GM18502 (cell line): Measurements from ENCODE around the gene TMEM167B.

Experiments
- ATAC-seq: cut with Tn5 transposase; IDR thresholded peaks from one replicate; pipeline ENCODE4 v1.9.1; 2021; ENCODE audit warnings: mild to moderate bottlenecking; ENCODE audit not compliant: unreplicated experiment, poor library complexity

The TMEM167B gene

DNA sequence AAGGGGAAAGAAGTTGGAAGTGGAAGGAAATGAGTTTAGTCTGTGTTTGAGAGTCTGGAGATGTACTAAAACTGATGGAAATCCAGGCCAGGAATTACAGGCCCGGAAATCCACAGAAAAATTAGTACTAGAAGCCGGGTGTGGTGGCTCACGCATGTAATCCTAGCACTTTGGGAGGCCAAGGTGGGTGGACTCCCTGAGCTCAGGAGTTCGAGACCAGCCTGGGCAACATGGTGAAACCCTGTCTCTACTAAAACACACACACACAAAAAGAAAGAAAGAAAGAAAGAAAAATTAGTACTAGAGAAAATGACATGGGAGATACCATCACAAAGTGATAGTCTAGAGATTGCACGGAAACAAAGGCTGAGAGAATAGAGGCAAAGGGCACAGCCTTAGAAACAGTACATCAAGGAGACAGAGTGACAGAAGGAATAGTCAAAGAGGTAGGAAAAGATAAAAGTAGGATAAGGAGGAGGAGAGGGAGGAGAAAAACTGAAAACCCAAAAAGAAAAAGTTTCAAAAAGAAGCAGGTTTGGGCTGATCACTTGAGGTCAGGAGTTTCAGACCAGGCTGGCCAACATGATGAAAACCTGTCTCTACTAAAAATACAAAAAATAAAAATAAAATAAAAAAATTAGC lies 10.0 kb upstream of the TMEM167B start:
- no peak for ATAC-seq

DNA sequence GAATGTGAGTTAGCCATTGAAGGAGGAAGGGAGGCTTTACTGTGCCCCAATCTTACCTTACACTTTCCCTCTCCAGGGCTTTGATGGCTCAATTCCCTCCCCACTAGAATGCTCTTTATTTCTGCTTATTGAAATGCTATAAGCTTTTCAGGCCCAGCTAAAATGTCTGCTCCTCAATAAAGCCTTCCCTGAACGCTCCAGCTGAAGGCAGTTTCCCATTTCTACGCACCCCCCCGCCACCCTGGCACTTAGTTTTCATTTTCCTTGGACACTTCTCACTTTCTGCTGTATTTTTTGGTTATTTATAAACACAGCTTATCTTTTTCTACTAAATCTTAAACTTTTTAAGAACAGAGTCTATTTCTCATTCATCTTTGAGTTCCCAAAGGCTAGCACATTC lies 7.1 kb upstream of the TMEM167B start:
- no peak for ATAC-seq

DNA sequence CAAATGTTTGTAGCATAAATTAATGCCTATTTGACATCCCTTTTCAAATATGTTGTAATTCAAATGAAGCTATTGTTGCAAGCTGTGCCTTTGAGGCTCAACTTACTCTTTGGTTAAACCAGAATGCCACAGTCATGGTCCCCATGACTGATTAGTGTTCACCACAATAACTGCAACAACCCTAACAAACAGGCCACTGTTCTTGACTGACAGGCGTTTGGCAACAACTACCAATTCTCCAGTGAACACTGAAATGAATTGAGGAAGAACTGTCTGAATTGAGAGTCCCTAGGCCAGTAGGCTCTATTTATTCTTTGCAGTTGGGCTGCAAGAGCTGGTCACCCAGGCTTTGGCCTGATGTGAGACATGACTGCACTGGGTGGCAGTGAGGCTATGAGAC lies 6.6 kb upstream of the TMEM167B start:
- no peak for ATAC-seq

DNA sequence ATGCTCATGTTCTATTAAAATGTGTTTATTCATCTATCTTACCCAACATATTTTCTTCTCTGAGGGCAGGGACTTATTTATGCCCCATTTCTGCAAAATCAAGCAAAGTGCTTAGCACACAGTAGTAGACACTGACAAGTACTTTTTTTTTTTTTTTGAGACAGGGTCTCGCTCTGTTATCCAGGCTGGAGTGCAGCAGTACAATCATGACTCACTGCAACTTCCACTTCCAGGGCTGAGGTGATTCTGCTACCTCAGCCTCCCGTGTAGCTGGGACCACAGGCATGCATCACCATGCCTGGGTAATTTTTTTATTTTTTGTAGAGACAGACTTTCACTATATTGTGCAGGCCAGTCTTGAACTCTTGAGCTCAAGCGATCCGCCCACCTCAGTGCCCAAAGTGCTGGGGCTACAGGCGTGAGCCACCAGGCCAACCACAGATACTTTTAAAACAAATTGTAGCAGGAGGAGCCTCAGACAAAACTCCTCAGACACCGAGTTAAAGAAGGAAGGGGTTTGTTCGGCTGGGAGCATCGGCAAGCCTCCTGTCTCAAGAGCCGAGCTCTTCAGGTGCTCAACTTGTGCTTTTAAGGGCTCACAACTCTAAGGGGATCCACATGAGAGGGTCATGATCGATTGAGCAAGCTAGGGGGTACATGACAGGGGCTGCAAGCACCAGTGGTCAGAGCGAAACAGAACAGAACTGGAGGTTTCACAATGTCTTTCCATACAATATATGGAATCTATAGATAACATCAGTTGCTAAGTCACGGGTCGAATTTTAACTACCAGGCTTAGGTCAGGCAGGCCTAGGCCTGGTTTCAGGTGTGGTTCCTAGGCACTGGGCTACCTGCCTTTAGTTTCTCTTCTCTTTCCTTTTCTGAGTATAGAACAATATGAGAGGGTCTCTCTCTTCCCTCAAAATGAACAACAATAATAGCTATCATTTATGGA lies 5.7 kb upstream of the TMEM167B start:
- no peak for ATAC-seq

DNA sequence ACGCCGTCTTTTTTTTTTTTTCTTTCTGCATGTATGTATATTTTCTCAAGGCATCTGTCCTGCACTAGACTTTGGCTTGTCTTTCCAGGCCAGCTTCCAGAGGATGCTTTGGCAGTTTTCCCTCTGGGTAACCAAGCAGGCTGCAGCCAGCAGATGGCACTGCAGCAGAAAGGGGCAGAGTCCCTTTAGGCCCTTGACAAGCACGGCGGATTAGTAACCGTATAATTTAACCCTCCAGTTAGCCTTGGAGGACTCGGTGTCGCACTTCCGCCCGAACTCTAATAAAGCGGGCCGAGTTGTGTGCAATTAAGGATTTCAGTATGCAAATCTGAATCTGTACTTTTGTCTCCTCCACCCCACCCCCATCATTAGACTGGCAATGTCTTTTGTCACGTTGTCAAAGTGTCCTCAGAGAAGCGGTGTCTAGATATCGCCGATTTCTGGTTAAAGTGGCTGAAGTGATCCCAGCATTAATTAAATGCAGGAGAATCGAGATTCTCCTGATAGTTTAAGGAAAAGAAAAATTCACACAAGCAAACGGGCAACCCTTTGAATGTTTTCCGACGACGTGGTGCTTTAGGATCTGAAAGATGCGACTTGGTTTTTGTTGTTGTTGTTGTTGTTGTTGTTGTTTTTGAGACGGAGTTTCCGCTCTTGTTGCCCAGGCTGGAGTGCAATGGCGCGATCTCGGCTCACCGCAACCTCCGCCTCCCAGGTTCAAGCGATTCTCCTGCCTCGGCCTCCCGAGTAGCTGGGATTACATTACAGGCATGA lies 1.1 kb upstream of the TMEM167B start:
- no peak for ATAC-seq

DNA sequence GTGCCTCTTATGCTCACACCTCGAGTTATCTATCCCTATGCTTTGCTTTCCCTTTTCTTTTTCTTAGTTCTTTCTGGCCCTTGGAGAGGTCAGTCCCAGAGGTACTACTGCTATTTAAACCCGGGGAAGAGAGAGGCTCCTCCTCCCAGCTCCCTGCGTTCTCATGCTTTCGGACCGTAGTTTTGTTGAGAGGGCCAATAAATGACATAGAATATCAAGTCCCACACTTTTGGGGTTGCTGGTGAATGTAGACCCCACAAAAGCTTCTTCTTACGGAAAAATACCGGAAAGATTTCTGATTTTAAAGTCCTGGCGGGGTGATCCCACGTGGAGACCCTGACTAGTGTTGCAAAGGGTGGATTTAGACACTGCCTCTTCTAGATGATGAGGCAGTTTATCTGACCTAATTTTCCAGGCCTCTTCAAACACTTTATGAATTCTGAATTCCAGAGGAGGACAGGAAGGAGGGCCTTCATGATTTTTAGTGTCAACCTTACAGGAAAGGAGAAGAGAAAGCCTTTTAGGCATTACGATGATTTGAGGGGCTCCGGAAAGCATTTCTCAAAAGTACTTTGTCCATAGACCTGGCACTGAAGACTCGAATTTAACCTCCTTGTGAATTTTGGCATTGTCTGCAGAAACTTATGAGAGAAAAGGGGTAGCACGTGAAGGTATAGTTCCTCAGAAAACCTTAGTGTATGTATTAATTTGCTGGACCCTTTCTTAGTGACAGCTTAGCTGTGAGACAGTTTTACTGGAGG lies 694 bp downstream of the TMEM167B start:
- ATAC-seq: peak; percentile 62

DNA sequence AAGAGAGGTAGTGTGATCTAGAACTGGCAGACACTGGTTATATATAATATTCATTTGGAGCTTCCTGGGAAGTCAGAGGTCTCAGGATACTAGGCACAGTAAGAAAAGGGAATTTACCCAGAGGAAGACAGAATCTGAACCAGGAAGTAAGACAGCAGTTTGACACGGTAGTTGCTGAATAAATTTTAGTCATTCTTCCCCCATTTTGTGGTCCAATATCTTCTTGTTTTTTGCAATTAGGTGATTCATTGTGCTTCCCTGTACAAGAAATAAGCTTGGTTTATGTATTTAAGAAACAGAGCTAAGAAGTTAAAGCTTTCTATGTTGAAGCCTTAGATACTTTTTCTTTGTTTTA lies 1.3 kb downstream of the TMEM167B start:
- no peak for ATAC-seq

DNA sequence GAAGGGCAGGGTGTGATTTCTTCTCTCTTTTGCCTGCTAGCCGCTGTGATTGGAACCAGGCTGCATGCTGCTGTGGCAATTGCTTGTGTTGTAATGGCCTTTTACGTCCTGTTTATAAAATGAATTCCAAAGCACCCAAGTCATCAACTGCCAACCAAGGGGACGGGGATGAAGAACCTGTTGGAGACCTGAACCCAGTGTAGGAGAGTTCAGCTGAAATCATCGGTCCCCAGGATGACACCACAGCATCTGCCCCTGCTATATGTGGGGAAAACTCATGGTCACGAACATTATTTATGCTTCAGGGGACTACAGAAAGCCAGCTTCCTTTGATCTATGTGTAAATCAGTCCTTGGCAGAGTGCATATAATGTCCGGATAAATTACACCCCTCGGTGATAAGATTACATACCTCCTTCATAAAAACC lies 3.8 kb downstream of the TMEM167B start:
- no peak for ATAC-seq

DNA sequence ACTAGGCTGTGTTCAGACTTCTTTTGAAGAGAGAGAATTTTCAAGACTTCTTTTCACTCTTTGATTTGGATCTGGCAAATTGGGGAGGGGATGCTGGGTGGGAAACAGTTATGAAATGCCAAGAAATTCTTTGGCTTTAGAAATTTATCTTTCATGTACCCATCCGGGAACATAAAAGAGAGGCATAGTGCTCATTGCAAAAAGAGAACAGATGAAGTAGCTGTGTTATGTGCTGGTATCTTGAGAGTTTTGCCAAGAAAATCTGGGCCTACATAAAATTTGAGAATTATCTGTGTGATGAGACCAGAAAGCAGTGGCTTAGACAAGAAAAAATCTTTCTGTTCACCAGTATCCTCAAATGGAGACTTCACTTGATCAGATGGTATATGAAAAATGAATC lies 4.3 kb downstream of the TMEM167B start:
- no peak for ATAC-seq

DNA sequence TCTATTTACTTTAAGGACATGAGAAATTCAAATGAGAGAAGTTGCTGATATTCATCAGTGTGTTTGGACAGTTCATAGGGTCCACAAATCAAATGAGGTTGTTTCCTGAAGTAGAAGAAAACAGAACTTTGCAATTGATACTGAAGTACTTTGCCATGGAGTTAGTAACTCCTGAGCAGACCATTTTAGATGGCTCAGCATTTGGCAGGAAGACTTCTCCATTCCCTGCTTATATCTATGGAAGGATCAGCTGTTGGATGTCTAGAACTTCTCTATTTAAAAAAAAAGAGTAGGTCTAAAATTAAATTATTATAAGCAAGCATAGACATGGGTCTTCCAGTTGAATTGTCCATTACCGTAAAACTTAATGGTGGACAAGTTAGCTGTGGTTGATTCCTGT lies 5.1 kb downstream of the TMEM167B start:
- no peak for ATAC-seq

DNA sequence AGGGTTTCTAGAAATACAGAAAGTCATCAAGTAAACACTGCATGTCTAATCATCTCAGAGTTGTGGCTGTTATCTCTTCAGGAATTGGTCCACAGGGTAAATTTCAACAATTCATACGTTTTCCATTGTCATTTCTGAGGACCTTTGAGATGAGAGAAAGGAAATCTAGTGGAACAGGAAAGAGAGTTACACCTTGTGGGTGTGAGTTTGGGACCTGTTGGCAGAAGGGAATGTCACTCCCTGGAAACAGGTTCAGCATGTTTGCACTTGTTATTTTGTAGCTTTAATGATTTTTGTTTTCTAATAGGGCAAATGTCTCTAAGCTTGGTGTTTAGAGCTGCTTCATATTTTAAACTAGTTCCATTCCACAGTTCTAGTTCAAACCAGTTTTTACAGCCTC lies 5.6 kb downstream of the TMEM167B start:
- no peak for ATAC-seq

DNA sequence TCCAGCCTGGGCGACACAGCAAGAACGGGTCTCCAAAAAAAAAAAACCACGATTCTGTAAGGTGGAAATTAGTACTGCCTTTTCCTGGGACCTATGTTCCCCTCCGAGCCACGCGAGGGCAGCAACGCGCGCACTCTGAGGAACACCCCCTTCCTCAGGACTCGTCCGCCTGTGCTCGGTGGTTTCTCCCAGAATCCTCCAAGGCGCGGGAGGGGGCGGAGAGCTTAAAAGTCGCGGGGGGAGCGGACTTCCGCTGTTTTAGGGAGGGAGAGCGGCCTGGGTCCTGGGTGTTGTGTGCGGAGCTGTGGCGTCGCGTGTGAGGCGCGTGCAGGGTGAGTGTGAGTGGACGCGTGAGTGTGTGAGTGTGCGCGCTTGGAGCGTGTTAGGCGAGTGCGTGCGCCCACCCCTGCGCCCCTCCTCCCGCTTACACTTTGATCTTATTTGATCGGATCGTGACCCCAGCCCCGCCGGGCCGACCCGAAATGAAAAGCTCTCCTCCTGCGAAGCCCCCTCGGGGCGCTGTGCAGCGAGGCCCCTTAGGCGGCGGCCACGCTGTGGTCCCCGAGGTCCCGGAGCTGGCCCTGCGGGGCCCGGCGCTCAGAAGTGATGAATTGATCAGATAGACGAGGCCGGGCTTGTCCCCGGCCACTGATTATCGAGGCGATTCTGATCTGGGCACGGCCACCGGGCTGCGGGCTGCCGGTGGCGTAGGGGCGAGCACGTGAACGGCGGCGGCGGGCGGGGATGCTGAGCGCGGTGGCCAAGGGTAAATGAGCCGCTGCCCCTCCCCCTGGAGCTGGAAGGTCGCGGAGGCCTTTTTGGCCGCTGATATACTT lies 9.6 kb downstream of the TMEM167B start:
- ATAC-seq: peak; percentile 91

DNA sequence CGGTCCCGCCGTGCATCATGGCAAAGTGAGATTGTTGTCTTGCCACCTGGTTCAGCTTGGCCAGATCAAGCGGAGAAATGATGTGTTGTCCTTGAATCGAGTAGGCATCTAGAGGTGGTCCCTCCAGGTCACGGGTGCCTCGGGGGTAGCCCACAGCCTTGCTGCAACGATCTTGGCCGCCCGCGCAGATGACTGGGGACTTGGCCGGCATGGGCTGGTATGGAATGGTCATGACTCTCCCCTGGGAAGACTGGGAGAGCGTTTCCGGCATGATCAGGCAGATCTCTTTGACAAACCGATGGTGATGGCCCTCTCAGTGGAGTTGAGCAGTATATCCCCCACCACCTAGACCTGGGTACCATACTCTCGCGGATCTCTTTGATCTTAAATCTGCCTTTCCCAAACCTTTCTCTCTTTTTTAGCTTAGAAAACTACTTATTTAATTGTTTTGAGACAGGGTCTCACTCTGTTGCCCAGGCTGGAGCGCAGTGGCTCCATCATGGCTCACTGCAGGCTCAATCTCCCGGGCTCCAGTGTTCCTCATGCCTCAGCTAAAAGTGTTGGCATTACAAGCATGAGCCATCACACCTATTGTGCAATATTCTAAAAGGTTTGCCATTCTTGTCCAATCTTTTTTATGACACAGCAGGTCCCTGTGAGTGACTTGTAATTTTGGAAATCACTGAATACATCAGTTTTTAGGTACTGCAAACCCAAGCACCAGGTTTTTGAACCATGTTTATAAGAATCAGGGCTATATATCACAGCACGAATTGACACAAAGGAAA lies 14.0 kb downstream of the TMEM167B start:
- no peak for ATAC-seq

DNA sequence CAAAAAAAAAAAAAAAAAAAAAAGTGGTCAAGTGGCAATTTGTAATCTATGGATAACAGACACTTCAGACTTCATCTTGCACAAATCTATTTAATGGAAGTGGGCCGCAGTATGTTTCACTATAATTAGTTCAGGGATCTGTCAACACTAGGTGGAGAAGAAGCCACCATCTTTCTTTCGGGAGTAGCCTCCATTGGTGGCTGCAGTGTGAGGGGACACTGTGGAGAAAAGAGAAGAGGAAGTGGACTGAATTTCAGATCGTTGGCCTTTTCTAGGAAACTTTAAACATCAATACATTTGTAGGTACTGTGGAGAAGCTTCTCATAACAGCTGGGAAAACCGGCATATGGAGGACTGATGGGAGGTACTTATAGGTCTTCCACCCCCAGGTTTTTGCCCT lies 15.3 kb downstream of the TMEM167B start:
- ATAC-seq: no peak

DNA sequence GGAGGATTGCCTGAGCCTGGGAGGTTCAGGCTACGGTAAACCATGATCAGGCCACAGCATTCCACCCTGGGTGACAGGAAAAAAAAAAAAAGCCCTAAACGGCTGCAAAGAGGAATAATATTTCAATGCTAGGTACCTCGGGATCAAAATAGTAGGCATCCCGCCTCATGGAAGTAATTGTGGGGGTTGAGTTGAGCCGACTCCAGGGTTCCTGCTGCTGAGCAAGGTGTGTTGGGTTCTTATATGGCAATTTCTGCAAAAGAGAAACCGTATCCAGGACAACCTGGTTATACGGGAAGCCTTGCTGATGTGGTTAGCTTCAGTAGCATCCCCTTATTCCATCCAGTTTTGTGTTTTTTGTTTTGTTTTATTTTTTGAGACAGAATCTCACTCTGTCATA lies 17.2 kb downstream of the TMEM167B start:
- ATAC-seq: no peak

DNA sequence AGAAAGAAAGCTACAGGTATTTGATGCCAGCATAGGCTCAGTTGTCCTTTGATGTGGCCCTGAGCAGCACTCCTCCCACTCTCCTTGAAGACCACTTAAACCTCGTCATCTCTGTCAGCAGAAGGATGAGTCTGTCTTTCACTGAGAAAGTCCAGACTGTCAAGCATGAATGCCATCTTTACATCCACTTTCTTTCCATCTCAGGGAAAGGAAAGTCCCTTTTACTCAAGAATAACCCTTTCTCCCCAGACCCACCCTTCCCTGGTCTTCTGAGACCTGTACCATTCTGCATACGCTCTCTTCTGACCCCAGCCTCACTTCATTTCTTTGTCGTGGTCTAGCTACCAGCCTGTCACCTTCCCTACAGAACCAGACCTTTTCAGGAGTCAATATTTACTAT lies 19.3 kb downstream of the TMEM167B start:
- ATAC-seq: no peak

DNA sequence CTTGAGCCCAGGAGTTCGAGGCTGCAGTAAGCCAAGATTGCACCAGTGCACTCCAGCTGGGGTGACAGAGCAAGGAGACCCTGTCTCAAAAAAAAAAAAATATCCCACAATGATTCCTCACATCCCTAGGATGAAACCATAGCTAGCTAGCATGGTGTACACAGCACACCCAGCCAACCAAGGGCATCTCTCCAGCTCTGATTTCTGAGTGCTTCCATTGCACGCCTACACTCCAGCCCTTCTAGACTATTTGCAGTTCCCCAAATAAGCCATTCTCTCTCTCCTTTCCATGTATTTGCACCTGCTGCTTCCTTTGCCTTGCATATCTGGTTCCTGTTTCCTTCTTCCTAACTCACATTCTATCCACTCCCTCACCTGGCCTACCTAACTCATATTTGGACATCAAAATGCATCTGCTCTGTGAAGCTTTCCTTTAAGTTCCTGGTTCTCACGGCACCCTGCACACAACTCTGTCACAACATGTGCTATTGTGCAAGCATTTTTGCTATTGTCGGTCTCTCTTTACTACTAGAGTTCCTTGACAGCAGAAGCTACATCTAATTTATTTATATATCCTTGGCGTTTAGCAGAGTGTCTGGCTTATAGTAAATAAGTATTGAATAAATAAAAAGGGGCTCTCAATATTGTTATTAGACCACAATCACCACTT lies 21.0 kb downstream of the TMEM167B start:
- no peak for ATAC-seq

DNA sequence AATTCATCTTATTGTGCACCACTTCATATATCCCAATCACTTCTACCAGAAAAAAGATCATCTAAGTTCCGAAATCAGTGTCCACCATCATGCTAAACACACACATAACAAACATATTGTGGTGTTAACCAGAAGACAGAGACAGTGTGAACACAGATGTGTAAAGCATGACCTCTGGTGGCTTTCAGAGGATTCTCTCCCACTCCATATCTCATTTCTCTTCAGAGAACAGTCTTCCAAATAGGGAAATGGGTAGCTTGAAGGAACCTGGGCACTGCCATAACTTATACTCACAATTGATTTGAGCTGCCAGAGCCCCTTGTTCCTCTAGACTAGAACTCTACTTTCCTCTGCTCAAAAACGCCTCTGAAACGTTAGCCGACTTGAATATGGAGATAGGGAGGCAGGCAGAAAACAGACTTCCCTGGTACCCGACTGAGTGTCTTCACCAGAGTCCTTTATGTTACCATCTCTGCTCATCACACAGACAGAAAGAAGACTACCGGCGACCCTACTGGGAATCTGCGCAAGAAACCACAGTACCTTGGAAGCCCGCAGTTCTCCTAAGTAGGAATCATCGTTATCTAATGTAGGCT lies 21.6 kb downstream of the TMEM167B start:
- no peak for ATAC-seq
